ENCODE data around the gene HAPSTR1.

HAPSTR1 gene

DNA sequence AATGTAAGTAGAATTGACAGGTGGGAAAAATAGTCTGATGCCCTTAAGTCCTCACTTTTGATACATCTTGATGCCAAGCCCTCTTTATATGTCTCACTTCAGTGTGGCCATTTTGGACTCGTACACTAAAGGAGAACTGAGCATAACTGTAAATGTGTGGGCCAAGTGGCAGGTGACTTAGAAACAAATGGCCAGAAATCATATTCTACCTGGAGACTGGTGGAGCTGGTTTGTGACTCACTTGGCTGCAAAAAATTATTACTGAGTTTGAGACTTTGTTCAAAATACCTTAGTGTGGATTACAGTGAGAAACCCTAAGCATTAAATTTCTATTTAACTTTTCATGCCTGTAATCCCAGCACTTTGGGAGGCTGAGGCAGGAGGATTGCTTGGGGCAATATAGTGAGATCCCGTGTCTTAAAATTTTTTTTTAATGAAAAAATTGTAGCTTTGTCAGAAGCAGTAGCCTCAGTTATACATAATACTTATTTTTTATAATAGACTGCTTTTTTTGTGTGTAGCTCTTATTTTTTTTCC, 5.0 kb downstream of the HAPSTR1 start:
- DNase-seq (ENCODE audit: low read depth) = no peak

DNA sequence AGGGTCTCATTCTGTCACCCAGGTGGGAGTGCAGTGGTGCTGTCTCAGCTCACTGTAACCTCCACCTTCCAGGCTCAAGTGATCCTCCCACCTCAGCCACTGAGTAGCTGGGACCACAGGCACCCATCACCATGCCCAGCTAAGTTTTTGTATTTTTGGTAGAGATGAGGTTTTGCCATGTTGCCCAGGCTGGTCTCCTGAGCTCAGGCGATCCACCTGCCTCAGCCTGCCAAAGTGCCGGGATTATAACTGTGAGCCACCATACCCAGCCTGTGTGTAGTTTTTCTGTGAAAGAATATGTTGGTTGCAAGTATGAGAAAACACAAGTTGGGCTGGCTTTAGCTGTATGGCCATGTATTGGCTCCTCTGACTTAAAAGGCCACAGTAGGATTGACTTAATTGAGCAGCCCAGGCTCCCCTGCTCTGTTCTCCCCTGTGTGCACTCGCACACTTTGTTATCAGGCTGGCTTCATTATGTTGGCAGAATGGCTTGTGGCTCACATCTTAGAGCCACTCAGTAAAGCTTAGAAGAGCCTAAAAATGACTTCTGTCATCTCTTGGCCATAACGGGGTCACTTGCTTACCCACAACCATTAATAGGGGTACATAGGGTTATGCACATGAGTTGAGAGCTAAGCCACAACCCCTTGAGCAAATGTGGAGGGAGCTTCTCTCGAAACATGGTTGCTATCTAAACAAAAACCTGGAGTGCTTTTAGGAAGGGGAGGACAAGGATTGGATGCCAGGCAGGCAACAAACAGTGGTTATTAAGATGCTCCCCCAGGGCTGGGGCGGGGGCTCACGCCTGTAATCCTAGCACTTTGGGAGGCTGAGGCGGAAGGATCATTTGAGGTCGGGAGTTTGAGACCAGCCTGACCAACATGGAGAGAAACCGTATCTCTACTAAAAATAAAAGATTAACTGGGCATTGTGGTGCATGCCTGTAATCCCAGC, 6.1 kb downstream of the HAPSTR1 start:
- DNase-seq (ENCODE audit: low read depth) = no peak

GRCh38 chr16:9098377-9099090, 7.1 kb downstream of the HAPSTR1 start:
- no peak for DNase-seq (ENCODE audit: low read depth)

GRCh38 chr16:9099131-9099625, 7.7 kb downstream of the HAPSTR1 start:
- DNase-seq (ENCODE audit: low read depth) = no peak

GRCh38 chr16:9102379-9102778, 10.9 kb downstream of the HAPSTR1 start:
- DNase-seq (ENCODE audit: low read depth) = no peak

DNA sequence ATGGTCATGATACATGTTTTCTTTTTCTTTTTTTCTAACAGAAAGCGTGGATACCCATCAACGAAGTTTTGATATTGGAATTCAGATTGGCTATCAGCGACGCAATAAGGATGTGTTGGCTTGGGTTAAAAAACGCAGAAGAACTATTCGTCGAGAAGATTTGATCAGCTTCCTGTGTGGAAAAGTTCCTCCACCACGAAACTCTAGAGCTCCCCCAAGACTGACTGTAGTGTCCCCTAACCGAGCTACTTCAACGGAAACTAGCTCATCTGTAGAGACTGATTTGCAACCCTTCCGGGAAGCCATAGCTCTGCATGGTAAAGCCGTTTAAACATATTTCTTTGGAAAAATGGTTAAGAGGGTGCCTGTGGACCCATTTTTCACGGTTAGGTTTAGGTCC, 11.5 kb downstream of the HAPSTR1 start:
- DNase-seq (ENCODE audit: low read depth) = no peak

GRCh38 chr16:9103546-9103945, 12.1 kb downstream of the HAPSTR1 start:
- no peak for DNase-seq (ENCODE audit: low read depth)

- no peak for DNase-seq (ENCODE audit: low read depth)
Observed at GRCh38 chr16:9105189-9105588, 13.7 kb downstream of the HAPSTR1 start.

DNA sequence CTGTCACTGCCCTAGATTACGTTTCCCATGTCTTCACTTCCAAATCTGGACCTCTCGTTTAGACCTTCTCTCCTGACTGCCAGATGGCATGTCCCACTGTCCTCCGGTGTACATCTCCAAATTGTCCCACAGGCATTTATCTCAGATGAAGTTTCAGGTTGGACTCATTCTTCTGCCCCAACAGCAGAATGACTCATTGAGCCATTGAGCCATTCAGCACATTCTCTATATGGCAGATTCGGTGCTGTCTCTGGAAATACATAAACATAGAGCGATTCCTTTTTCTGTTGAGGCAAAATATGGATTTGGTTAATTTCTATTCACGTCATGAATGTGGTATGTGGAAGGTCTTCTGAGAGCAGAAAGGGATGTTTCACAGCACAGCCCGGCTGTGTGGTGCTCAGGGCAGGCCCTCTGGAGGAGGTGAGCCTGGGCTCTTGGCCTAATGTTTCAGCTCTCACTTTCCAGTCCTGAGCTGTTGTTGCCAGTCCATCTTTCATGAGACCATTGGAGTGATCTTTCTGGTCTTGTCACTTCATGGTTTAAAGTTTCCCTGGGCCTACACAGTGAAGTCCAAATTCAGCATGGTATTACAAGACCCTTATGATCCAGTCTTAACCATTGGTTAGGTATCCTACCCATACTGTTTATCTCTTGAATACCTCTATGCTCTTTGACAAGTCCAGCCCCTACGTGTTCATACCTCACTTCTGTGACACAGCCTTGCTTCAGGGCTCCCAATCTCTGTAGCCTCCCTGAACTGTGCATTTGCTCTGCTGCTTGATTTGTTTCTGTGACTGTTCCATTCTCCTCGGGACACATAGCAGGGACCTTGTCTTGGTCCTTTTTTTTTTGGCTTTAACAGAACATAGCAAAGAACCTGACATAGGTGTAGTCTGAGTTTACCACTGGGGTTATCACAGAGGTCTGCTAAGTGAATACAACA, 15.9 kb downstream of the HAPSTR1 start:
- no peak for DNase-seq (ENCODE audit: low read depth)

- DNase-seq (ENCODE audit: low read depth) = no peak
Observed at GRCh38 chr16:9109255-9109654, 17.8 kb downstream of the HAPSTR1 start.

DNA sequence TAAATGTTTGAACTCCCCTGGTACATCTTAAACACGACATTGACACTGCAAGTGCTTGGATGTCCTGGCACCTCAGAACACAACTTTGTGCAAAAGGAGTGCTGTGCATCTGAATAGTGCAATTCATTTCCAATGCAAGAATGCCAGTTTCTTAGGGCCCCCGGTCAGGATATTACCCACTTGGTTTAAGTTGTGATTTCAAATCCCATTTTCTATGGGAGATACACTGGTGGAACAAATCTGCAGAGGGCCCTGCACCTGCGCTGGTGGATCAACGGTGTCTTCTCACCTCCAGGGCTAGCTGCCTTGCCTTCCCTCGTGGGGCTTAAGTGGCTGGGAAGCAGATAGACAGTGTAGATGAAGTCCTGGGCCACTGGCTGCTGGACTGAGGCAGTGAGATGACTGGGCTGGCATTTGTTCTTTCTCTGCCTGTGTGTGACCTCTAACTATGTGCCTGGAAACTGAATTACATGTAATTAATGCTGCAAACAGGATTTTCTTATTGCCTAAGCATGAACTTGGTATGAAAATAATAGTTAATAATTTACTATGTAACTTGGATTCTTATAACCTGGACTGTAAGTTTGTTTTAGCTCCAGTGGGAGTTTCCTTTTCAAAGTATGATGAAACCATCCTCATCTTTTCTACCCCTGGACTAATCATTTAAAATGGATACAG, 20.9 kb downstream of the HAPSTR1 start:
- no peak for DNase-seq (ENCODE audit: low read depth)

- no peak for DNase-seq (ENCODE audit: low read depth)
Observed at GRCh38 chr16:9112844-9113186, 21.4 kb downstream of the HAPSTR1 start.

GRCh38 chr16:9113707-9114106, 22.3 kb downstream of the HAPSTR1 start:
- no peak for DNase-seq (ENCODE audit: low read depth)

GRCh38 chr16:9114112-9114511, 22.7 kb downstream of the HAPSTR1 start:
- no peak for DNase-seq (ENCODE audit: low read depth)

DNA sequence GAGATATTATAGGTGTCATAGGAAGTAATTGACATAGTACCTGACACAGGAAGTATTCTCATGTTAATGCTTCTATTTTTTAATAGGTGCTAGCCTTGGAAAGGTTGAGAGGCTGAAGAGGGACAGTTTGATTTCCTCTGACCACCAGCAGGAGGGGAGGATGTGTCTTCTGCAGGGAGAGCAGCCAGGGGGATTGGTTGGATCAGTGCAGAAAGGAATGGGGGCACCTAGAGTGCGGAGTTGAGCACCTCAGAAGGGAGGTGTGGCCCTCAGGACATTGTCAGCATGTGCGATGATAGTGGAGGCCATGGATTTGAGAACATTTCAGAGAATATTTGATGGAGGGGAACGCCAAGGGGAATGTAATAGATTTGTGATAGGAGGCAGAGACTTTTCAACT, 23.4 kb downstream of the HAPSTR1 start:
- no peak for DNase-seq (ENCODE audit: low read depth)

- DNase-seq (ENCODE audit: low read depth) = no peak
Observed at GRCh38 chr16:9115277-9115676, 23.8 kb downstream of the HAPSTR1 start.

- no peak for DNase-seq (ENCODE audit: low read depth)
Observed at GRCh38 chr16:9116141-9116540, 24.7 kb downstream of the HAPSTR1 start.

DNA sequence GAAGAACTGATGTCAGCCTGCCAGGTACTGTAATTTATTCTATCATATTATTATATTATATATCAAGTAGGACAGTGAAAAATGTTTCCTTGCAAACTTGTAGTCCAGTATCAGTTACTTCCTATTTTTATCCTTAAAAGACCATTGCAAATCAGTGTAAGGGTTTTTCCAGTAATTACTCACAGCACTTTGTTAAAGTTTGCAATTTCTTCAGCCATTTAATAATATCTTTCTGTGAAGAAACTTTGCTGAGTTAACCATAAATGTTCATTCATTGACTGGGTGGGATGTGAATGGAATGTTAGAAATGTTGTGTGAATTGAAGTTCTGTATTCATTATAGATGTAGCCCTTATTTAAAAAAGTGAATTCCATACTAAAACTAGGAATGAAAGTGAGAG, 26.7 kb downstream of the HAPSTR1 start:
- DNase-seq (ENCODE audit: low read depth) = no peak

DNA sequence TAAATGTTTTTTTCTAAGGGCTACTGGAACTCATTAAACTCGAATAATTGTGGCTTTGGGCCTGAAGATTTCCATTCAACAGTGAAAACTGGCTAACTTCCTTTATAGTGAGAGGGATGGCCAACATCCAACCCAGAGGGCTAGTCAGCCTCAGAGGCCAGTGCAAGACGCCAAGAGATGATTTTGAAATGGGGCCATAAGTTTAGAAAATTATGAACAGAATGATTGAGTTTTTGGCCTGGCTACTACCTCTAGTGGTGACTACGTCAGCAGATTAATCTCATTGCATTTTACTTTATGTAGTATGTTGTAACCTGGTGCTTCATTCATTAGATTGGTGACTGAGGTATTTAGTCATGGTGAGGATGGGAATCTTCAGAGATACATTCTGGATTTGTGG, 28.4 kb downstream of the HAPSTR1 start:
- DNase-seq (ENCODE audit: low read depth) = no peak

DNA sequence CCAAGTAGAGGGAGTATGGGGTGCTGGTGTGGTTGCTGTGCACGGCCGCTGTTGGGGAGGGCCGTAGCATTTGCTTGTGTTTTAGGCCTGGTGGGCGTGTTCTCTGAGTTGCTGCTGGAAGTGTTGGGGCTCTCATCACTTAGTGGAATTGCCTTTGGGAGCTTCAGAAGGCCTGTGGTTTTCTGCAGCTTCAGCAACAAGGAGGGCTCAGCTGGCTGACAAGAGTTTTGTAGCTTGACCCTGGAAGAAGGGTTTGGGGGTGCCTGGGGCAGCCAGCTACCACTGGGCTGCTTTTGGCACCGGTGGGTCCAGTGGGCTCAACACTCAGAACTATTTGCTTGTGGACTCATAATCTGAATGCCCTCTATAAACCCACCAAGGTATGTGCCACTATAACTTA, 30.9 kb downstream of the HAPSTR1 start:
- no peak for DNase-seq (ENCODE audit: low read depth)

GRCh38 chr16:9122969-9123368, 31.5 kb downstream of the HAPSTR1 start:
- no peak for DNase-seq (ENCODE audit: low read depth)

Data from CMK (cell line).